Common myeloid progenitor, CD34-positive (primary cell): ENCODE data around the gene TSPAN12.

Experiments
- CTCF ChIA-PET: fragments of 350-600 bp; sonication (Branson Sonifier 250); formaldehyde crosslinking; loops from one replicate; lab custom pipeline; 2021; ENCODE audit warnings: antibody characterized with exemption; lab: Charles Lee
- POLR2A ChIA-PET: fragments of 350-600 bp; sonication (Branson Sonifier 250); formaldehyde crosslinking; loops from one replicate; lab custom pipeline; 2021; ENCODE audit warnings: antibody characterized with exemption; lab: Charles Lee
- DNase-seq, 3 donors: peaks; one replicate each; pipeline versions ENCODE4 v3.0.0 to v3.0.0-alpha.2; 2013
- H3K27ac ChIP-seq, 2 experiments: 1 replicate in 1 of 2; 2 replicates in 1 of 2; pipeline ENCODE4 v1.7.0; 2013; ENCODE audit warnings: inconsistent platforms in 2 of 2, low read length in 2 of 2, mild to moderate bottlenecking in 2 of 2, low read depth in 1 of 2, moderate library complexity in 1 of 2; ENCODE audit not compliant: severe bottlenecking in 2 of 2, insufficient read depth in 1 of 2, poor library complexity in 1 of 2
- H3K27me3 ChIP-seq, 5 experiments: replicated peaks in 2 of 5; 1 replicate in 3 of 5; 2 replicates in 2 of 5; pipeline versions ENCODE4 v1.6.1 to v1.7.0; 2013; ENCODE audit warnings: low read length in 4 of 5, mild to moderate bottlenecking in 2 of 5, moderate library complexity in 2 of 5, inconsistent platforms in 1 of 5; ENCODE audit not compliant: insufficient read depth in 5 of 5, control insufficient read depth in 4 of 5
- H3K36me3 ChIP-seq, 4 experiments: 1 replicate in 2 of 4; 2 replicates in 2 of 4; pipeline versions ENCODE4 v1.6.1 to v1.7.0; 2013; ENCODE audit warnings: low read length in 3 of 4, control low read depth in 1 of 4, mild to moderate bottlenecking in 1 of 4; ENCODE audit not compliant: control insufficient read depth in 4 of 4, insufficient read depth in 4 of 4
- H3K4me1 ChIP-seq, 4 experiments: 1 replicate in 3 of 4; 2 replicates in 1 of 4; pipeline versions ENCODE4 v1.6.1 to v1.7.1; 2013; ENCODE audit warnings: low read length in 3 of 4, mild to moderate bottlenecking in 3 of 4, control low read depth in 1 of 4, inconsistent platforms in 1 of 4, moderate library complexity in 1 of 4; ENCODE audit not compliant: control insufficient read depth in 4 of 4, insufficient read depth in 4 of 4; ENCODE audit errors: control extremely low read depth in 1 of 4
- H3K4me3 ChIP-seq, 7 experiments: 1 replicate in 4 of 7; 2 replicates in 3 of 7; pipeline versions ENCODE4 v1.5.1 to v1.7.0; 2013; ENCODE audit warnings: mild to moderate bottlenecking in 7 of 7, low read length in 6 of 7, moderate library complexity in 6 of 7, inconsistent platforms in 2 of 7, low read depth in 2 of 7, control low read depth in 1 of 7; ENCODE audit not compliant: insufficient read depth in 4 of 7, control insufficient read depth in 1 of 7; ENCODE audit errors: extremely low read depth in 1 of 7
- H3K9me3 ChIP-seq, 5 experiments: 1 replicate in 4 of 5; 2 replicates in 1 of 5; pipeline versions ENCODE4 v1.6.1 to v1.7.1; 2013; ENCODE audit warnings: low read length in 4 of 5, mild to moderate bottlenecking in 2 of 5, inconsistent platforms in 1 of 5, low read depth in 1 of 5, moderate library complexity in 1 of 5; ENCODE audit not compliant: control insufficient read depth in 4 of 5, insufficient read depth in 2 of 5; ENCODE audit errors: control extremely low read depth in 1 of 5
- WGBS: methylation state at CpG from one replicate; pipeline ENCODE4 v1.1.5; 2013; ENCODE audit not compliant: insufficient coverage; 5-methylcytosine and 5-hydroxymethylcytosine counted together

Gene TSPAN12

GRCh38 chr7:120740348-120740747, 117.6 kb downstream of the TSPAN12 start:
- Histone ChIP-seq H3K27ac (no peak overlapping the region), H3K4me3 (peak overlapping the region in 1 of 7 experiments; percentile 42), H3K27me3 (peaks cover 0 to 4% (median 0%) of the 10 kb centered on the region in 5 experiments), H3K36me3 (no peaks in the 10 kb centered on the region), H3K9me3 (no peaks in the 10 kb centered on the region), H3K4me1 (peaks cover 0 to 4% (median 0%) of the 10 kb centered on the region in 4 experiments)
- WGBS: no CpG with 5 or more reads among the region's 3 CpGs
- POLR2A ChIA-PET: interaction anchor here (0.6 kb wide), 1 partner anchor 16 kb away, joined by 6 read pairs; no protein-coding TSS in a partner anchor
- CTCF ChIA-PET: interaction anchor here (1.2 to 2.6 kb wide), 2 partner anchors 11 to 15 kb away, joined by 3 to 9 read pairs; no protein-coding TSS in a partner anchor
- peak; percentile 4 to 33 (median 19) for DNase-seq

GRCh38 chr7:120738816-120739215, 119.1 kb downstream of the TSPAN12 start:
- DNase-seq: peak in 2 of 3 donors; percentile 9 to 23
- H3K9me3 ChIP-seq: no peaks in the 10 kb centered on the region
- ChIA-PET CTCF (interaction anchor here (1.0 kb wide), 1 partner anchor 12 kb away, joined by 4 read pairs; no protein-coding TSS in a partner anchor), POLR2A (no interaction called here)
- no peak overlapping the region for H3K4me3 ChIP-seq
- 79% methylated on average over 2 of the region's 3 CpGs for WGBS
- peaks cover 0 to 4% (median 0%) of the 10 kb centered on the region in 4 experiments for H3K4me1 ChIP-seq
- H3K36me3 ChIP-seq: no peaks in the 10 kb centered on the region
- H3K27me3 ChIP-seq: peaks cover 0 to 8% (median 0%) of the 10 kb centered on the region in 5 experiments
- no peak overlapping the region for H3K27ac ChIP-seq
